B cell (primary cell): ENCODE results near the gene IGHMBP2. TPM values are rescaled to one million over a fixed set of nuclear protein-coding genes. Genes with fewer than 3 reads are reported as not detected.

Experiments used
- ATAC-seq: fragments of 200-7000 bp; cut with Tn5 transposase; one replicate; pipeline ENCODE4 v1.10.0; 2021; ENCODE audit warnings: low read depth, mild to moderate bottlenecking, moderate number of reproducible peaks, moderate library complexity
- CTCF ChIA-PET: fragments of 350-600 bp; sonication (Branson Sonifier 250); formaldehyde crosslinking; loops from one replicate; lab custom pipeline; 2021; ENCODE audit warnings: antibody characterized with exemption, inconsistent platforms; lab: Charles Lee
- POLR2A ChIA-PET: fragments of 350-600 bp; sonication (Branson Sonifier 250); formaldehyde crosslinking; loops from one replicate; lab custom pipeline; 2021; ENCODE audit warnings: antibody characterized with exemption; lab: Charles Lee
- DNase-seq: peaks from one replicate; pipeline ENCODE4 v3.0.0; 2013
- H2AFZ ChIP-seq: 2 replicates; pipeline ENCODE4 v1.6.1; 2012; ENCODE audit warnings: mild to moderate bottlenecking, low read depth, low read length; ENCODE audit not compliant: insufficient read depth, poor library complexity, severe bottlenecking
- H3K27ac ChIP-seq, 2 donors: 1 replicate in 1 of 2; 2 replicates in 1 of 2; pipeline ENCODE4 v1.5.1; 2012 to 2013; ENCODE audit warnings: low read length in 2 of 2, mild to moderate bottlenecking in 2 of 2, moderate library complexity in 1 of 2
- H3K27me3 ChIP-seq, 4 experiments: fragments of 200-600 bp in 1 of 4; sonication (generic) in 1 of 4; replicated peaks in 1 of 4; 1 replicate in 2 of 4; 2 replicates in 2 of 4; pipeline versions ENCODE4 v1.6.1 to v1.7.0; 2013 to 2016; ENCODE audit warnings: low read length in 3 of 4, mild to moderate bottlenecking in 2 of 4, mixed read lengths in 1 of 4, moderate library complexity in 1 of 4; ENCODE audit not compliant: insufficient read depth in 4 of 4, control insufficient read depth in 3 of 4; ENCODE audit errors: control extremely low read depth in 1 of 4
- H3K36me3 ChIP-seq, 2 experiments: replicated peaks in 1 of 2; 1 replicate in 1 of 2; 2 replicates in 1 of 2; pipeline versions ENCODE4 v1.6.1 to v1.7.1; 2013; ENCODE audit warnings: low read length in 1 of 2; ENCODE audit not compliant: insufficient read depth in 2 of 2, control insufficient read depth in 1 of 2; ENCODE audit errors: control extremely low read depth in 1 of 2, extremely low read depth in 1 of 2
- H3K4me1 ChIP-seq, 2 donors: fragments of 200-600 bp in 1 of 2; sonication (generic) in 1 of 2; 1 replicate in 1 of 2; 2 replicates in 1 of 2; pipeline versions ENCODE4 v1.5.1 to v1.6.1; 2013 to 2017; ENCODE audit warnings: low read length in 2 of 2; ENCODE audit not compliant: control insufficient read depth in 2 of 2, insufficient read depth in 2 of 2
- H3K4me2 ChIP-seq: replicated peaks from 2 replicates; pipeline ENCODE3; 2012; ENCODE audit warnings: mild to moderate bottlenecking, low read depth, low read length; ENCODE audit not compliant: poor library complexity, severe bottlenecking
- H3K4me3 ChIP-seq, 5 experiments: fragments of 200-600 bp in 1 of 5; sonication (generic) in 1 of 5; 1 replicate in 3 of 5; 2 replicates in 2 of 5; pipeline versions ENCODE4 v1.5.1 to v1.7.0; 2011 to 2016; ENCODE audit warnings: low read length in 4 of 5, mild to moderate bottlenecking in 4 of 5, low read depth in 2 of 5, control low read depth in 1 of 5, moderate library complexity in 1 of 5; ENCODE audit not compliant: insufficient read depth in 1 of 5; ENCODE audit errors: control extremely low read depth in 1 of 5, extremely low read depth in 1 of 5
- H3K79me2 ChIP-seq: fragments of 200-600 bp; sonication (generic); one replicate; pipeline ENCODE4 v1.6.0; 2016; ENCODE audit warnings: low read length; ENCODE audit not compliant: control insufficient read depth, insufficient read depth
- H3K9ac ChIP-seq: fragments of 200-600 bp; sonication (generic); 2 replicates; pipeline ENCODE4 v1.6.1; 2017; ENCODE audit warnings: mild to moderate bottlenecking, low read length, moderate library complexity
- H3K9me3 ChIP-seq, 3 donors: one replicate each; pipeline versions ENCODE4 v1.6.1 to v1.7.1; 2013; ENCODE audit warnings: low read length in 2 of 3; ENCODE audit not compliant: control insufficient read depth in 2 of 3, insufficient read depth in 1 of 3; ENCODE audit errors: control extremely low read depth in 1 of 3
- H4K20me1 ChIP-seq: 2 replicates; pipeline ENCODE4 v1.6.0; 2012; ENCODE audit warnings: mild to moderate bottlenecking, low read length; ENCODE audit not compliant: insufficient read depth, control insufficient read depth, poor library complexity, severe bottlenecking
- H3K27ac Mint-ChIP-seq: one replicate; pipeline ENCODE4 v1.8.0; 2021; ENCODE audit warnings: mixed read lengths
- H3K27me3 Mint-ChIP-seq: one replicate; pipeline ENCODE4 v1.8.0; 2021; ENCODE audit warnings: mixed read lengths
- H3K4me1 Mint-ChIP-seq: one replicate; pipeline ENCODE4 v1.8.0; 2021; ENCODE audit warnings: mixed read lengths
- H3K4me3 Mint-ChIP-seq: one replicate; pipeline ENCODE4 v1.8.0; 2021; ENCODE audit warnings: mixed read lengths
- H3K9me3 Mint-ChIP-seq: one replicate; pipeline ENCODE4 v1.8.0; 2022; ENCODE audit warnings: mixed read lengths; ENCODE audit not compliant: insufficient read depth
- EZH2 ChIP-seq: IDR thresholded peaks from 2 replicates; pipeline ENCODE4 v1.6.1; 2012; ENCODE audit warnings: borderline replicate concordance, low read depth, mild to moderate bottlenecking, moderate library complexity, low read length; ENCODE audit not compliant: insufficient read depth, poor library complexity, severe bottlenecking
- WGBS: methylation state at CpG from one replicate; pipeline ENCODE4 v1.1.5; 2013; ENCODE audit warnings: missing lambda C conversion rate; ENCODE audit not compliant: insufficient coverage; 5-methylcytosine and 5-hydroxymethylcytosine counted together
- intact Hi-C: fragments of 100-400 bp; cut with micrococcal nuclease; formaldehyde crosslinking; loops from one replicate; pipeline ENCODE4 v1.10.0; 2022
- polyA plus RNA-seq: library from polyadenylated mRNA; depleted of rRNA; stranded (reverse); fragments of >200 nt; gene quantifications from 2 replicates; pipeline ENCODE4 v1.2.3, GENCODE V29; 2012
- total RNA-seq, 2 donors: library from RNA; stranded (reverse); fragments of 120-200 nt in 1 of 2; gene quantifications; 1 replicate in 1 of 2; 2 replicates in 1 of 2; pipeline versions ENCODE4 v1.2.3 to v1.2.4, GENCODE V29; 2013 to 2022
- TF ChIP-seq, protein P1 (sequence below): fragments of 200-600 bp; IDR thresholded peaks from one replicate; pipeline ENCODE4 v1.8.0; 2022; ENCODE audit warnings: antibody characterized with exemption, mild to moderate bottlenecking

Gene IGHMBP2
- total and polyA plus RNA-seq, 2 donors (not counting 1 experiment from before 2014, with no cell fraction given), result 41.4 to 42.9 TPM

DNA sequence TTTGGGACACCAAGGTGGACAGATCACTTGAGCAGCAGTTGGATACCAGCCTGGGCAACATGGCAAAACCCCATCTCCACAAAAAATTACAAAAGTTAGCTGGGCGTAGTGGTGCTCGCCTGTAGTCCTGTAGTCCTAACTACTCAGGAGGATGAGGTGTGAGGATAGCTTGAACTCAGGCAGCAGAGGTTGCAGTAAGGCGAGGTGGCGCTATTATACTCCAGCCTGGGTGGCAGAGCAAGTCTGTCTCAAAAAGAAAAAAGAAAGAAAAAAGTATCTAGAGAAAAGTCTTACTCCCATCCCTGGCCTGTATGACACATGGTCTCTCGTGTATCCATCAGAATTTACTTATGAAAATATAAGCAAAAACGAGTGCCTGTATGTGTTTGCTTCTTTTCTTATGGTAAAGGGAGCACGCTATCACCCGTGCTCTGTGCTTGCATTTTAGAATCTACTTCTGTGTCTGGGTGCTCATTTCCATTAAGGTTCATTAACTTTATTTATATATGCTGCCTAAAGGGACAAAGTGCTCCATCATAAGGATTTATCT, 46.6 kb upstream of the IGHMBP2 start:
- ChIA-PET POLR2A (no interaction called here), CTCF (no interaction called here)
- H3K4me3 Mint-ChIP-seq, result no peak overlapping the region

DNA sequence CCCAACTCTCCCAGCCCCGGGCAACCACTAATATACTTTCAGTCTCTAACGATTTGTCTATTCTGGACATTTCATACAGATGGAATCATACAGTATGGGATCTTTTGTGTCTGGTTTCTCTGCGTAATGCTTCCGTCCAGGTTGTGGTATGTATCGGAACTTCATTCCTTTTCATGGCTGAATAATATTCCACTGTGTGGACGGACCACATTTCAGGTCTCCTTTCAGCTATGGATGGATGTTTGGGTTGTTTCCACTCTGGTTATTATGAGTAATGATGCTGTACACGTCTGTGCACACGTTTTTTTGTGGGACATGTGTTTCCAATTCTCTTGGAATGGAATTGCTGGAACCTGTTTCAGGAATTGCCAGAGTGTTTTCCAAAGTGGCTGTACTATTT, 44.6 kb upstream of the IGHMBP2 start:
- no peak for DNase-seq
- no peak for ATAC-seq
- no peak overlapping the region for H2AFZ ChIP-seq
- no peak overlapping the region for H3K4me2 ChIP-seq
- H3K36me3 ChIP-seq, result no peaks in the 10 kb centered on the region
- peaks cover 5% of the 10 kb centered on the region for H3K4me1 Mint-ChIP-seq
- CTCF ChIA-PET, result interaction anchor here (0.7 kb wide), 1 partner anchor 250 kb away, joined by 3 read pairs; no protein-coding TSS in a partner anchor
- no peaks in the 10 kb centered on the region for H3K79me2 ChIP-seq
- no peak overlapping the region for H3K27ac Mint-ChIP-seq
- peaks cover 0 to 15% (median 9%) of the 10 kb centered on the region in 4 experiments for H3K27me3 ChIP-seq
- H3K4me3 ChIP-seq, result no peak overlapping the region
- peaks cover 12 to 13% of the 10 kb centered on the region in 2 donors for H3K4me1 ChIP-seq
- H4K20me1 ChIP-seq, result no peaks in the 10 kb centered on the region
- H3K9me3 Mint-ChIP-seq, result no peaks in the 10 kb centered on the region
- H3K4me3 Mint-ChIP-seq, result no peak overlapping the region
- TF ChIP-seq, protein P1, sequence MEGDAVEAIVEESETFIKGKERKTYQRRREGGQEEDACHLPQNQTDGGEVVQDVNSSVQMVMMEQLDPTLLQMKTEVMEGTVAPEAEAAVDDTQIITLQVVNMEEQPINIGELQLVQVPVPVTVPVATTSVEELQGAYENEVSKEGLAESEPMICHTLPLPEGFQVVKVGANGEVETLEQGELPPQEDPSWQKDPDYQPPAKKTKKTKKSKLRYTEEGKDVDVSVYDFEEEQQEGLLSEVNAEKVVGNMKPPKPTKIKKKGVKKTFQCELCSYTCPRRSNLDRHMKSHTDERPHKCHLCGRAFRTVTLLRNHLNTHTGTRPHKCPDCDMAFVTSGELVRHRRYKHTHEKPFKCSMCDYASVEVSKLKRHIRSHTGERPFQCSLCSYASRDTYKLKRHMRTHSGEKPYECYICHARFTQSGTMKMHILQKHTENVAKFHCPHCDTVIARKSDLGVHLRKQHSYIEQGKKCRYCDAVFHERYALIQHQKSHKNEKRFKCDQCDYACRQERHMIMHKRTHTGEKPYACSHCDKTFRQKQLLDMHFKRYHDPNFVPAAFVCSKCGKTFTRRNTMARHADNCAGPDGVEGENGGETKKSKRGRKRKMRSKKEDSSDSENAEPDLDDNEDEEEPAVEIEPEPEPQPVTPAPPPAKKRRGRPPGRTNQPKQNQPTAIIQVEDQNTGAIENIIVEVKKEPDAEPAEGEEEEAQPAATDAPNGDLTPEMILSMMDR, result no peak
- TF ChIP-seq EZH2, result no peak
- POLR2A ChIA-PET, result interaction anchor here (0.6 kb wide), 1 partner anchor 11 kb away, joined by 6 read pairs; no protein-coding TSS in a partner anchor
- no peak overlapping the region for H3K9ac ChIP-seq
- no peak overlapping the region for H3K27ac ChIP-seq
- WGBS, result 88% methylated on average over 4 of the region's 8 CpGs
- intact Hi-C loops, result no loop called here
- peaks cover 0 to 8% (median 4%) of the 10 kb centered on the region in 3 donors for H3K9me3 ChIP-seq
- H3K27me3 Mint-ChIP-seq, result peaks cover 6% of the 10 kb centered on the region

More for the DNA sequence above, 46.6 kb upstream of the IGHMBP2 start:
- intact Hi-C loops, result no loop called here
- H3K9ac ChIP-seq, result no peak overlapping the region
- peaks cover 0 to 21% (median 15%) of the 10 kb centered on the region in 4 experiments for H3K27me3 ChIP-seq
- Mint-ChIP-seq H3K4me1 (peaks cover 9% of the 10 kb centered on the region), H3K9me3 (no peaks in the 10 kb centered on the region), H3K27me3 (peaks cover 18% of the 10 kb centered on the region), H3K27ac (no peak overlapping the region)
- TF ChIP-seq EZH2, result no peak
- TF ChIP-seq, protein P1, result no peak
- H3K79me2 ChIP-seq, result no peaks in the 10 kb centered on the region
- no peaks in the 10 kb centered on the region for H4K20me1 ChIP-seq
- no peak overlapping the region for H3K27ac ChIP-seq
- ATAC-seq, result no peak
- H3K36me3 ChIP-seq, result no peaks in the 10 kb centered on the region
- H3K4me3 ChIP-seq, result no peak overlapping the region
- no peak for DNase-seq
- H3K4me2 ChIP-seq, result no peak overlapping the region
- peaks cover 13% of the 10 kb centered on the region in 2 donors for H3K4me1 ChIP-seq
- peaks cover 0 to 4% (median 0%) of the 10 kb centered on the region in 3 donors for H3K9me3 ChIP-seq
- no peak overlapping the region for H2AFZ ChIP-seq
- WGBS, result no CpG with 5 or more reads among the region's 8 CpGs
